CD14-positive monocyte (primary cell): ENCODE measurements around the gene UBIAD1. TPM values are rescaled to one million over a fixed set of nuclear protein-coding genes. Genes with fewer than 3 reads are reported as not detected.

Experiments used
- DNase-seq, 3 donors: peaks; one replicate each; pipeline ENCODE4 v3.0.0-alpha.2; 2011 to 2022
- H2AFZ ChIP-seq: 2 replicates; pipeline ENCODE4 v1.6.0; 2012; ENCODE audit warnings: mild to moderate bottlenecking, low read depth, low read length, inconsistent platforms; ENCODE audit not compliant: insufficient read depth, poor library complexity, severe bottlenecking
- H3K27ac ChIP-seq, 2 donors: 1 replicate in 1 of 2; 2 replicates in 1 of 2; pipeline ENCODE4 v1.5.1; 2012 to 2013; ENCODE audit warnings: low read length in 2 of 2, control low read depth in 1 of 2, inconsistent platforms in 1 of 2, low read depth in 1 of 2, mild to moderate bottlenecking in 1 of 2
- H3K27me3 ChIP-seq, 2 donors: one replicate each; pipeline versions ENCODE4 v1.6.0 to v1.6.1; 2011 to 2013; ENCODE audit warnings: low read length in 2 of 2; ENCODE audit not compliant: control insufficient read depth in 2 of 2, insufficient read depth in 2 of 2
- H3K36me3 ChIP-seq, 2 donors: replicated peaks in 1 of 2; 1 replicate in 1 of 2; 2 replicates in 1 of 2; pipeline versions ENCODE4 v1.5.1 to v1.6.1; 2012 to 2013; ENCODE audit warnings: low read length in 2 of 2, control low read depth in 1 of 2, inconsistent platforms in 1 of 2, mild to moderate bottlenecking in 1 of 2; ENCODE audit not compliant: insufficient read depth in 2 of 2, control insufficient read depth in 1 of 2
- H3K4me1 ChIP-seq, 2 donors: 1 replicate in 1 of 2; 2 replicates in 1 of 2; pipeline versions ENCODE4 v1.5.1 to v1.6.1; 2012 to 2013; ENCODE audit warnings: low read length in 2 of 2, control low read depth in 1 of 2, inconsistent platforms in 1 of 2, mild to moderate bottlenecking in 1 of 2, moderate library complexity in 1 of 2; ENCODE audit not compliant: insufficient read depth in 2 of 2, control insufficient read depth in 1 of 2
- H3K4me2 ChIP-seq: replicated peaks from 2 replicates; pipeline ENCODE3; 2012; ENCODE audit warnings: low read length, moderate library complexity, mild to moderate bottlenecking; ENCODE audit not compliant: poor library complexity, severe bottlenecking; ENCODE audit errors: extremely low read depth
- H3K4me3 ChIP-seq, 3 experiments: fragments of 200-600 bp in 1 of 3; sonication (generic) in 1 of 3; replicated peaks in 1 of 3; 1 replicate in 2 of 3; 2 replicates in 1 of 3; pipeline ENCODE4 v1.5.1; 2011 to 2013; ENCODE audit warnings: low read length in 3 of 3, mild to moderate bottlenecking in 3 of 3, control low read depth in 2 of 3, low read depth in 2 of 3, inconsistent platforms in 1 of 3, moderate library complexity in 1 of 3
- H3K79me2 ChIP-seq: 2 replicates; pipeline ENCODE4 v1.6.0; 2012; ENCODE audit warnings: mild to moderate bottlenecking, control low read depth, inconsistent platforms, low read length, moderate library complexity; ENCODE audit not compliant: insufficient read depth
- H3K9ac ChIP-seq: 2 replicates; pipeline ENCODE4 v1.6.0; 2017; ENCODE audit warnings: low read length, mild to moderate bottlenecking; ENCODE audit not compliant: insufficient read depth, poor library complexity, severe bottlenecking
- H3K9me3 ChIP-seq, 2 donors: replicated peaks in 1 of 2; 1 replicate in 1 of 2; 2 replicates in 1 of 2; pipeline versions ENCODE4 v1.5.1 to v1.6.1; 2012 to 2013; ENCODE audit warnings: low read length in 2 of 2, control low read depth in 1 of 2; ENCODE audit not compliant: control insufficient read depth in 1 of 2, insufficient read depth in 1 of 2
- H4K20me1 ChIP-seq: 2 replicates; pipeline ENCODE4 v1.6.0; 2012; ENCODE audit warnings: mild to moderate bottlenecking, low read length, control low read depth, moderate library complexity; ENCODE audit not compliant: insufficient read depth
- H3K27ac Mint-ChIP-seq, 7 donors: one replicate each; pipeline ENCODE4 v1.8.0; 2020; ENCODE audit warnings: mild to moderate bottlenecking in 7 of 7, mixed read lengths in 7 of 7, moderate library complexity in 6 of 7, inconsistent platforms in 2 of 7
- H3K27me3 Mint-ChIP-seq, 3 donors: one replicate each; pipeline ENCODE4 v1.8.0; 2021 to 2022; ENCODE audit warnings: low read depth in 3 of 3, mild to moderate bottlenecking in 3 of 3, mixed read lengths in 3 of 3, moderate library complexity in 3 of 3, inconsistent platforms in 1 of 3
- H3K36me3 Mint-ChIP-seq, 2 donors: one replicate each; pipeline ENCODE4 v1.8.0; 2020; ENCODE audit warnings: mixed read lengths in 2 of 2, inconsistent platforms in 1 of 2, mild to moderate bottlenecking in 1 of 2
- H3K4me1 Mint-ChIP-seq: one replicate; pipeline ENCODE4 v1.8.0; 2020; ENCODE audit warnings: mild to moderate bottlenecking, mixed read lengths
- H3K4me3 Mint-ChIP-seq, 2 donors: one replicate each; pipeline ENCODE4 v1.8.0; 2020; ENCODE audit warnings: mild to moderate bottlenecking in 2 of 2, mixed read lengths in 2 of 2, moderate library complexity in 1 of 2
- H3K9me3 Mint-ChIP-seq, 7 donors: one replicate each; pipeline ENCODE4 v1.8.0; 2020 to 2022; ENCODE audit warnings: mixed read lengths in 7 of 7, mild to moderate bottlenecking in 6 of 7, moderate library complexity in 6 of 7, inconsistent platforms in 2 of 7
- WGBS: methylation state at CpG from one replicate; pipeline ENCODE4 v1.1.5; 2013; ENCODE audit warnings: missing lambda C conversion rate; ENCODE audit not compliant: insufficient coverage; 5-methylcytosine and 5-hydroxymethylcytosine counted together
- intact Hi-C, 2 donors: fragments of 100-400 bp; cut with micrococcal nuclease; formaldehyde crosslinking; loops; one replicate each; pipeline versions ENCODE4 v1.15.0 to v1.15.1; 2023
- polyA plus RNA-seq, 3 donors: library from polyadenylated mRNA; depleted of rRNA in 1 of 3; unstranded in 2 of 3; stranded (reverse) in 1 of 3; fragments of 300-500 nt in 2 of 3; fragments of >200 nt in 1 of 3; fragmentation: Illumina TruSeq in 2 of 3; gene quantifications; 1 replicate in 2 of 3; 2 replicates in 1 of 3; pipeline ENCODE4 v1.2.3, GENCODE V29; 2012 to 2021
- TF ChIP-seq, protein P1 (sequence below): fragments of 200-600 bp; IDR thresholded peaks from one replicate; pipeline ENCODE4 v1.8.0; 2022; ENCODE audit warnings: antibody characterized with exemption, mild to moderate bottlenecking

Gene UBIAD1
- polyA plus RNA-seq, 3 donors, result 4.3 to 10.5 (median 9.8) TPM

- H3K4me1 Mint-ChIP-seq, result no peaks in the 10 kb centered on the region
- intact Hi-C loops, result no loop called here
- Histone ChIP-seq H3K79me2 (no peaks in the 10 kb centered on the region), H3K27ac (no peak overlapping the region), H3K36me3 (no peaks in the 10 kb centered on the region), H3K4me3 (no peak overlapping the region), H3K9ac (no peak overlapping the region), H3K27me3 (no peaks in the 10 kb centered on the region), H2AFZ (no peak overlapping the region), H3K4me1 (no peaks in the 10 kb centered on the region), H3K4me2 (no peak overlapping the region), H3K9me3 (no peaks in the 10 kb centered on the region), H4K20me1 (no peaks in the 10 kb centered on the region)
- no peaks in the 10 kb centered on the region for H3K9me3 Mint-ChIP-seq
- no peak overlapping the region for H3K4me3 Mint-ChIP-seq
- no peak for DNase-seq
- H3K36me3 Mint-ChIP-seq, result no peaks in the 10 kb centered on the region
- H3K27ac Mint-ChIP-seq, result no peak overlapping the region
- TF ChIP-seq, protein P1, sequence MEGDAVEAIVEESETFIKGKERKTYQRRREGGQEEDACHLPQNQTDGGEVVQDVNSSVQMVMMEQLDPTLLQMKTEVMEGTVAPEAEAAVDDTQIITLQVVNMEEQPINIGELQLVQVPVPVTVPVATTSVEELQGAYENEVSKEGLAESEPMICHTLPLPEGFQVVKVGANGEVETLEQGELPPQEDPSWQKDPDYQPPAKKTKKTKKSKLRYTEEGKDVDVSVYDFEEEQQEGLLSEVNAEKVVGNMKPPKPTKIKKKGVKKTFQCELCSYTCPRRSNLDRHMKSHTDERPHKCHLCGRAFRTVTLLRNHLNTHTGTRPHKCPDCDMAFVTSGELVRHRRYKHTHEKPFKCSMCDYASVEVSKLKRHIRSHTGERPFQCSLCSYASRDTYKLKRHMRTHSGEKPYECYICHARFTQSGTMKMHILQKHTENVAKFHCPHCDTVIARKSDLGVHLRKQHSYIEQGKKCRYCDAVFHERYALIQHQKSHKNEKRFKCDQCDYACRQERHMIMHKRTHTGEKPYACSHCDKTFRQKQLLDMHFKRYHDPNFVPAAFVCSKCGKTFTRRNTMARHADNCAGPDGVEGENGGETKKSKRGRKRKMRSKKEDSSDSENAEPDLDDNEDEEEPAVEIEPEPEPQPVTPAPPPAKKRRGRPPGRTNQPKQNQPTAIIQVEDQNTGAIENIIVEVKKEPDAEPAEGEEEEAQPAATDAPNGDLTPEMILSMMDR, result no peak
- H3K27me3 Mint-ChIP-seq, result peaks cover 1 to 12% (median 7%) of the 10 kb centered on the region in 3 donors
- WGBS, result 79% methylated on average over 7 of the region's 10 CpGs
These were observed 48.9 kb downstream of the UBIAD1 start for GRCh38 chr1:11321656-11322491.

- H3K27ac ChIP-seq, result no peak overlapping the region
- H2AFZ ChIP-seq, result no peak overlapping the region
- no peaks in the 10 kb centered on the region for H3K9me3 ChIP-seq
- TF ChIP-seq, protein P1, result no peak
- no peaks in the 10 kb centered on the region for H4K20me1 ChIP-seq
- Mint-ChIP-seq H3K27me3 (peaks cover 0 to 12% (median 7%) of the 10 kb centered on the region in 3 donors), H3K4me3 (no peak overlapping the region), H3K9me3 (no peaks in the 10 kb centered on the region), H3K36me3 (no peaks in the 10 kb centered on the region), H3K4me1 (no peaks in the 10 kb centered on the region), H3K27ac (no peak overlapping the region)
- H3K36me3 ChIP-seq, result no peaks in the 10 kb centered on the region
- no peak for DNase-seq
- no peak overlapping the region for H3K4me3 ChIP-seq
- H3K4me1 ChIP-seq, result no peaks in the 10 kb centered on the region
- WGBS, result 90% methylated on average over 11 of the region's 17 CpGs
- intact Hi-C loops, result no loop called here
- H3K79me2 ChIP-seq, result no peaks in the 10 kb centered on the region
- H3K27me3 ChIP-seq, result no peaks in the 10 kb centered on the region
- no peak overlapping the region for H3K9ac ChIP-seq
- H3K4me2 ChIP-seq, result no peak overlapping the region
These were observed 51.7 kb downstream of the UBIAD1 start for GRCh38 chr1:11324567-11325165.
